T-helper 1 cell treated with Interleukin-12 subunit alpha and Interleukin-12 subunit beta and Interleukin-4 antibody, amounts not matched to agents 30 ng/mL and 1 ng/mL, for 36 hours (primary cell): ENCODE results near the gene MTUS2. TPM values are rescaled to one million over a fixed set of nuclear protein-coding genes. Genes with fewer than 3 reads are reported as not detected.

Experiments
- intact Hi-C: fragments of 100-400 bp; cut with micrococcal nuclease; formaldehyde crosslinking; loops from one replicate; pipeline ENCODE4 v1.15.1; 2024
- total RNA-seq: library from RNA; stranded (reverse); gene quantifications from 2 replicates; pipeline ENCODE4 v1.2.3, GENCODE V29; 2022

Gene MTUS2
- total RNA-seq, 1 donor from 2014 or later, result not detected

GRCh38 chr13:29438769-29439168, 618.6 kb downstream of the MTUS2 start:
- intact Hi-C loops, result no loop called here

GRCh38 chr13:29439601-29440388, 619.7 kb downstream of the MTUS2 start:
- intact Hi-C loops, result no loop called here

- intact Hi-C loops, result no loop called here
These were observed 621.2 kb downstream of the MTUS2 start for GRCh38 chr13:29441306-29441705.

- intact Hi-C loops, result no loop called here
These were observed 625.9 kb downstream of the MTUS2 start for GRCh38 chr13:29446016-29446415.

GRCh38 chr13:29448174-29448573, 628.0 kb downstream of the MTUS2 start:
- intact Hi-C loops, result no loop called here

- intact Hi-C loops, result no loop called here
These were observed 629.6 kb downstream of the MTUS2 start for GRCh38 chr13:29449726-29450125.

- intact Hi-C loops, result no loop called here
These were observed 631.8 kb downstream of the MTUS2 start for GRCh38 chr13:29451976-29452375.

GRCh38 chr13:29452773-29453616, 632.9 kb downstream of the MTUS2 start:
- intact Hi-C loops, result no loop called here

- intact Hi-C loops, result no loop called here
These were observed 633.5 kb downstream of the MTUS2 start for GRCh38 chr13:29453617-29454011.

- intact Hi-C loops, result no loop called here
These were observed 634.9 kb downstream of the MTUS2 start for GRCh38 chr13:29454931-29455481.

- intact Hi-C loops, result no loop called here
These were observed 636.3 kb downstream of the MTUS2 start for GRCh38 chr13:29456419-29456818.

GRCh38 chr13:29457299-29457698, 637.2 kb downstream of the MTUS2 start:
- intact Hi-C loops, result no loop called here

GRCh38 chr13:29458419-29458818, 638.3 kb downstream of the MTUS2 start:
- intact Hi-C loops, result no loop called here

GRCh38 chr13:29459813-29460355, 639.7 kb downstream of the MTUS2 start:
- intact Hi-C loops, result no loop called here

- intact Hi-C loops, result no loop called here
These were observed 644.1 kb downstream of the MTUS2 start for GRCh38 chr13:29464105-29464679.

GRCh38 chr13:29465741-29466293, 645.7 kb downstream of the MTUS2 start:
- intact Hi-C loops, result no loop called here

- intact Hi-C loops, result no loop called here
These were observed 651.4 kb downstream of the MTUS2 start for GRCh38 chr13:29471551-29471950.

GRCh38 chr13:29472332-29472961, 652.3 kb downstream of the MTUS2 start:
- intact Hi-C loops, result loop anchor here (1.0 kb wide), 2 partner anchors 36 to 236 kb away; no protein-coding TSS in a partner anchor

- intact Hi-C loops, result no loop called here
These were observed 653.0 kb downstream of the MTUS2 start for GRCh38 chr13:29473166-29473565.

GRCh38 chr13:29474991-29475390, 654.9 kb downstream of the MTUS2 start:
- intact Hi-C loops, result no loop called here

GRCh38 chr13:29476046-29476445, 655.9 kb downstream of the MTUS2 start:
- intact Hi-C loops, result no loop called here
